Measurements from ENCODE around the gene SLC39A7.
A peak's percentile ranks its signal among the peaks of the same experiment; 100 is the strongest.

The SLC39A7 gene

DNA sequence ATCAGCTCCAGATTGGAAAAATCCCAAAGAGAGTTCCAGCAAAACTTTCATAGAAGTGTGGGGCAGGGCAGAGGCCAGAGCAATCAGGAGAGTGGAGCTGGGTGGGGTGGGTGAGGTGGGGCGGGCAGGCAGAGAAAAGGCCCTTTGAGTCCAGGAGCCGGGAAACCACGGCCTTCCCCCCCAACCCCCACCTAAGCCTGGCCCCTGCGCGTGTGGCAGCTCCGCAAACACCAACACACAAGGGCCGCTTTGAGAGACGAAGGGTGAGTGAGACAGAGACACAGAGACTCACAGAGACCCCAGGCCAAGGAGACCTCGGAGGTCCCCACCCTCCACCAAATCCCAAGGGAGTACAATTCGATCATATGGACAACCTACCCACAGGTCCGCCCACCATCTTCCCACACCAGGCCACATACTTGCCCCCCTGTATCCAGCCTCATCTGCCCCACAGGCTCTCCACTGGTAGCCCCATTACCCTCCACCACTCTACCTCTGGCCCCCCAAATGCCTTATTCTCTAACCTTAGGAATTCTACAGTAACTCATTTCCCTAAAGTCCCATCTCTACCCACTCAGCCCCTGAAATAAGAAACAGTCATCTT is 10.1 kb upstream of the SLC39A7 start:
- DNase-seq = peak; percentile 65

DNA sequence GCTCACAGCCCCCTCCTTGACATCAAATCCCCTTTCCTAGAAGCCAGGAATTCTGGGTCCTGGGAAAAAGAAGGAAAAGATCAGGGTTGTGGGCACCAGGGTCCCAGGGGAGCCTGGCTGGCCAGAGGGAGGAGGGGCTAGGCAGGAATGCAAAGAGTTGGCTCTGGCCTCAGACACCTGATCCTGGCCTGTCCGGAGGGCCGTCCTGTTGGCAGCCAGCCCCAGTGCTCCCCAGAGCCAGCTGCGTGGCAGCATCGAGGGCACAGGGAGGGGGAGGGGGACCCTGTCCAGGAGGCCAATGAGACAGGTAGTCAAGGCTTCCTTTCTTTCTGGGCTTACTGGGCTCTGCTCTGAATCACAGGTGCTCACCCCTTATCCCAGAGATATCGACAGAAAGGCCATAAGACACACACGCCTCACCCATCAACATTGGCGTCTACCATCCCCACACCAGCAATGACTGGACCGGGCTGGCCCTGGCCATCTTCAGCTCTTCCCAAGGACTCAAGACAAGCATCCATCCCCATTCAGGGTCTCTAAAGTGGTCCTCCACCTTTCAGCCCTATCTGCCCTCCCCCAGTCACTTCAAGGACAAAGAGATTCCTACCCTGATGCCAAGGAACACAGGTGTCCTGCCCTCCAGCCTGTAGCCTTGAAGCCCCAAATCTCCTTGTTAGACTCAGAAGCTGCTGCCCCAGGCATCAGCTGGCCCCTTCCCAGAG is 9.1 kb upstream of the SLC39A7 start:
- peak; percentile 72 for DNase-seq

DNA sequence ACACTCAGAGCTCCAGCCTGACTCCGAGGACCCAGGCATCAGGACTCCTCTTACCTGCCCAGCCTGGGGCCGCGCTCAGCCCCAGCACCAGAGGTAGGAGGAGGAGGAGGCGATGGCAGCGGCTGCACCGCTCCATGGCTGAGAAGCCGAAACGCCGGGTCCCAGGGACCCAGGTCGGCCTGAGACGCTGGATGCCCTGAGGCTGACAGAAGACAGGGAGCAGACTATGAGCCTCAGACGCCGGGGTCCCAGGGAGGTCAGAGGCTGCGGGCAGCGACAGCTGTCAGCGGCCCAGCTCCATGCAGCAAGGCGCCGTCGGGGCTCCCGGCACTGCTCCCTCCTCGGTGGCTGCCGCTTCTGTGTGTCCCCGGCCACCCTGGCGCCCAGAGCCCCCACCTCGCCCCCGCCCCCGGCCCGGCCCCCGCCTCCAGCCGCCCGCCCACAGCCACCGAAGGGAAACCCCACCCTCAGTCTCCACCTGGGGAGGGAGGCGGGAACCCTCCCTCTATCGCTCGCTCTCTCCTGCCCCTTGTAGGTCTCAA is 8.5 kb upstream of the SLC39A7 start, which contains the start of gene COL11A2:
Gene COL11A2 (minus strand): TSS at position 363 of the 542 bp plus-strand sequence. CDS start 227 bp downstream, at position 136.
- peak; percentile 63 for DNase-seq

DNA sequence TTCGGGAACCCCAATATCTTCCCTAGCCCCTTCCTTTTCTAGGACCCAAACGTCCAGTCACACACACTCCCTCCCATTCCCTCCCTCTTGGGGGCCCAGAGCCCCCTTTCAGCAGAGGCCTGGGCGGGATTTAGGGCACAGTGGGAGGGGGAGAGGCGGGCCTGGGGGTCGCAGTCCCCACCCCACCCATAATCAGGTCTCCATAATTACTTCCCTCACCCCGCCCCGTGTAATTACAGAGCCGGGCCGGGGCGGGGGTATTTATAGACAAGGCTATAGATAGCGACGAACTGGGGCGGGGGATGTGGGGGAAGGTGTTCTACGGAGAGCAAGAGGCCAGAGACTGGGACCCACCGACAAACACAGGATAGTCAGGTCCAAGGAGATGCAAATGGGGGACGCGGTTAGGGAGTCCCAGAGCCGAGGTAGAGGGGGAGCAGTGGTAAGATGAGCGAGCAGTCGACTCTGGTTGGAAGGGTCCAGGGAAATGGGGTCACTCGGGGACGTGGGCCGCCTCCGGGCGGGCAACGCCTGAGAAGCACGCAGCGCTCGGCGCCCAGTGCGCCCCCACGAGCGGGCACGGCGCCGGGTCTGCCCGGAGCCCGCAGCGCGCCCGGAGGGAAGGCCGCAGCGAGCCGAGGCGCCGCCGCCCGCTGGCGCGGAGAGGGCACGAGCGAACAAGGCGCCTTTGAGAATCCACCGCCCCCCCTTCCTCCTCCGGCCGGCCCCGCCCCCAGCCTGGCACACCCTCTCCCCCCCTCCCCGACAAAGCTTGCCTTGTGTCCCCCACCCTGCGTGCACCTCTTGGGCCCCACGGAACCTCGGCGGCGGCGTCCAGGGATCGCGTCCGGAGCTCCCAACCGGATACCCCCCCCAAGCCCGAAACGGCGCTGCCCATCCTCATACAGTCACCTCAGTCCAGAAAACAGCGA is 7.7 kb upstream of the SLC39A7 start:
- DNase-seq = peak; percentile 72

DNA sequence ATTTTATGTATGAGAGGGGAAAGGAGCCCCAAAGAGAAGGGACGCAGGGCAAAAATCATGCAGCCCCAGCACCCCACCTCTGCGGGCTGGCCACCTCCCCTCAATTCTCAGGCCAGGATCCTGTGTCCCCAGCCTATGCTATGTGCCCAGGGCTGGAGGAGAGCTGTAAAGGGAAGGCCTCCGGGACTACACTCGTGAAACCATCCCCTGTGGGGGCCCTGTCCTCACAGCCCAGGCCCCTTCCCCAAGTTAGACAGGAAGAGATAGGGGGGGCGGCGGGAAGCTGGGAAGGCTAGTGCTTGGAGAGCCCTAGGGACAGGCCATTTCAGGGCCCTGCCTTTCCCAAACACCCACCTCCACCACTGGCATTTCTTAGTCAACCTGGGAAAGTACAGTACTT is 7.0 kb upstream of the SLC39A7 start:
- no peak for DNase-seq

DNA sequence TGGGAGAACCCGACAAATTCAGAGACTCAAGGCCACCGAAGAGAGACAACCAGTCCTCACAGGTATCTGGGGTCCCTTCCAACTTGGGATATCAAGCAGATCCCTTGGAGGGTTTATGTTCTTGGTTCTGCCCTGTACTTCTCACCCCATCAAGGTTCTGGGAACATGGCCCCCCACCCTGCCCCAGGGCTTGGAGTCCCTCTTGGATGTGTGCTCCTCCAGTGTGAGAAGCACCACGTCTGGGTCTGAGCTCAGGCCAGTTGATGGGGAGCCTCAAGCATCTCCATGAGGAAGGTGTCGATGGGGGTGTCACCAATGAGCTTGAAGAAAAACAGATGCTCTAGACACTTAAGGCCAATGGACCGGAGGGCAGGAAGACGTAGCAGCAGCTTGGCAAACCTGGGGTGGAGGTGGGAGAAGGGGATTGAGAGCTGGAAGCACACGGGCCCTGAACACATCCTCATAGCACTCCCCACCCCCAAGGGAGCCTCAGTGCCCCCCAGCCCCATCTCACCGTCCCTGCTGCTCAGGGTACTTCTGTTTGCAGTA is 6.2 kb upstream of the SLC39A7 start:
- no peak for DNase-seq

DNA sequence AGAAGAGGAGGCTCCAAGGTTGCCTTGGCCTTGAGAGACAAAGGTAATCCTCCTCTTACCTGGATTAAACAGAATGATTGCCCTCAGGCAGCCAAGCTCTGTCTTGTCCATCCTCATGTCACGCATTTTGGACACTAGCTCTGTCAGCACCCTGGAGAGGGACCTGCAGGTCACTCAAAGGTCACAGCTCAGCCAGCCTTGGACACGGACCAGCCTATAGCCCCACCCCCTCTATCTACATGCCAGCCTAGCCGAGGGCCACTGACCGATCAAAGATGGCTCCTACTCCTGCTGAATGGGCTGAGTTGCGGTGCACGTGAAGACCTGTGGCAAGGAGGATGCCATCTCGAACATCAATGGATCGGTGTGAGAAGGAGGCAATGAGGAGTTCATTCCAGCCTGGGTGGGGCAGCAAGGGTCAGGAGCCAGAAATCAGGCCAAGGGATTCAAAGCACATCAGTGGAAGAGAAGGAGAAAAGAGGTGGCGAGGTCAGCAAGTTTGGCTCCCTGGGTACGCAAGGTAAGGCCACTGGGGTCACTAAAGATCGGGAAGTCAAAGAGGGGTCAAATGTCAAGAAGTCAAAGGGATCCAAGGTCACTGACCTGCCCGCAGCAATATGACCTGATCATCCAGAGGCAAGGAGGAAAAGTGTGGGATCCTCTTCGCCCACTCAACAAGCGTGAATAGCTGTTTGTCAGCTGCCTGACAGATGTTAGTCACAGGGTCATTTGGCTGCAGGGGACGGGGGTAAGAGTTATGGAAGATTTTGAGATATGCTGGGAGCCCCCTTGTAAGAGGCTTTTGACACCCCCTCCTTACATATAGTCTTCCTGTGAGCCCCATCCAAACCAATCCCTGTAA is 5.1 kb upstream of the SLC39A7 start:
- peak; percentile 20 for DNase-seq

DNA sequence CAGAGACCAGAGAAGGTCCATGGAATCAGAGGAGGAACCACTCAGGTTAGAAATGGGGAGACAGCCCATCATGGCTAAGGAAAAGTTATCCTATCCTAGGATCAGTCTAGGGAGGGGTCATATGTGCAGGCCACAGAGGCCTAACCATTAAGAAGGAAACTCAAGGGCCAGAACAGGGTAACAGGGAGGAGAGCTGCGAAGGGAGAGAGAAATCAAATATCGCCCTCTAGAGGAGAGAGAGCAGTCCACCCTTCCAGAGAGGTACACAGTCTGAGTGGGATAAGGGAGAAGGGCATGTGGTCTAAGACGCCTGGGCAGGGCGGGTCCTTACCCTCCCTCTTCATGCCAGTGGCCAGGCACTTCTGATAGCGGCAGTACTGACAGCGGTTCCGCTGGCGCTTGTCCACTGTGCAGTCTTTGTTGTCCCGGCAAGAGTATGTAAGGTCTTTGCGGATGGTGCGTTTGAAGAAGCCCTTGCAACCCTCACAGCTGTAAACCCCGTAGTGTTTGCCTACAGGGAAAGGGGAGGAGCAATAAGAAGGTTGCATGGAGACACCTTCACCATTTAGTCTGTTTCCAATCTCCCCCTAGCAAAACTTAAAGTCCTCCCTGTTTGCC is 3.1 kb upstream of the SLC39A7 start:
- peak; percentile 40 for DNase-seq

DNA sequence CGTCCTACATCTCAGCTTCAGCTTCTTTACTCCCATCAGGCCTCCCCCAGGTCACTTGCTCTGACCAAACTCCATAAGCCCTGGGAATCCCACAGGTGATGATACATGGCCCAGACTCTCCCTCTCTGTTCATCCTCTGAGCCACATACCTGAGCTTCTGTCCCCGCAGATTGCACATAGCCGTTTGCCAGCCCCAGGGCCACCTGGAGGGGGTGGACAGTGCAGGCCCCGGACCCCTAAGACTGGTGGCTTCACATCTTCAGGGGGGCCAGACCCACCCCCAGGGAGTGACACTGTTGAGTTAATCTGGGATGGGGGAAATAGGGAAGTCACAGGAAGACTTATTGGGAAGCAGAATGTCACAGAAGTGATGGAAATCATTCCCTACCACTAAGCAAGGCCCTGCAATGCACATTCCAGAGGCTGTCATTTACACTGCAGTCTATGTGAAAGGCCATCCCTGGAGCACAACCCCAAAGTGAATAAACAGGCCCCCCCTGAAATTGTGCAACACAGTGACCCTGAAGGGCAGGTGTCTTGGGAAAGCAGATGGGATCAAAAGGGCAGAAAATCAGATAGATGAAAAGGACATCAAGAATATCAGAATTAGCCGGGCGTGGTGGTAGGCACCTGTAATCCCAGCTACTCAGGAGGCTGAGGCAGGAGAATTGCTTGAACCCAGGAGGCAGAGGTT is 2.4 kb upstream of the SLC39A7 start:
- DNase-seq = peak; percentile 12

DNA sequence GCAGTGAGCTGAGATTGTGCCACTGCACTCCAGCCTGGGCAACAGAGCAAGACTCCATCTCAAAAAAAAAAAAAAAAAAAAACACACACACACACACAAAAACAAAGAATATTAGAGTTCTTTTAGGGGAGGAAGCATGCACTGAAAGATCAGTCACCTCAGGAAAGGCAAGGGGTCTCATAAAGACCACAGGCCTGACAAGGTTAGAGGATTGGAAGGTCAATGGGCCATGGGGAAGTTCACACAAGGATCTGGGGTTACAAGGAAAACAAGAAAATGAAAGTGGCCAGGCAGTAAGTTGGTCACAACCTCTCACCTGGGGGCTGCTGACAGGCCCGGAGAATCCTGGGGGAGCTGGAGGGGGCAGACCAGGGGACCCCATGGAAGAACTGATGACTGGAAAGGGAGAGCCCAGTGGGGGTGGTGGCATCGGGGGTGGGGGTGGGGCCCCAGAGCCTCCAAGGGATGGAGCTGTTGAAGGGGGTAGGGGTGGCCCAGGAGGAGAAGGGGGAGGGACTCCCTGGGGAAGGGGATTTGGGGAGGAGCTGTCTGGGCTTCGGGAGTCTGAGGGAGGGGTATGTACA is 1.7 kb upstream of the SLC39A7 start:
- DNase-seq = peak; percentile 19

DNA sequence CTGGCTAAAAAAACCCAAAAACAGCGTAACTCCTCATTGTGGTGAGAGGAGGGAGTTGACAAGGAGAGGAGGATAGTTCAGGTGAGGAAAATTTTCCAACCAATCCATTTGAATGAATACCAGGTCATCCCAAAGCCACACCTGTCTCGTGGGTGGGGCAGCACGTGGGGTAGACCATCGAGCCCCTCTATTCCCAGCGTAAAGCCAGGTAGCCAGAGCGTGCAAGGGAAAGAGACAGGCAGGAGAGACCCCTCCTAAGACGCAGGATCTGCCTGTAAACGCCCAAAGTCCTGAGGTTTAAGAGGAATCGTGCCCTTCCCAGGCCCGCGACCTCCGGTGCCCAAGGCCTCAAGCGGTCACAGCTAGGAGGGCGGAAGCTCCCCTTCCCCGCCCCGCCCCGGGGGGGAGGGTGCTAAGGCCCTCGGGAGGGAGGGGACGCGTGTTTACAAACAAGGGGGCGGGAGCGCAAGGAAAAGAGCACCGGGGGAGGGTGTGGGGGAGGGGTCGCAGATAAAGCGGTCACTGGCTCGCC is 914 bp upstream of the SLC39A7 start:
- DNase-seq = no peak

DNA sequence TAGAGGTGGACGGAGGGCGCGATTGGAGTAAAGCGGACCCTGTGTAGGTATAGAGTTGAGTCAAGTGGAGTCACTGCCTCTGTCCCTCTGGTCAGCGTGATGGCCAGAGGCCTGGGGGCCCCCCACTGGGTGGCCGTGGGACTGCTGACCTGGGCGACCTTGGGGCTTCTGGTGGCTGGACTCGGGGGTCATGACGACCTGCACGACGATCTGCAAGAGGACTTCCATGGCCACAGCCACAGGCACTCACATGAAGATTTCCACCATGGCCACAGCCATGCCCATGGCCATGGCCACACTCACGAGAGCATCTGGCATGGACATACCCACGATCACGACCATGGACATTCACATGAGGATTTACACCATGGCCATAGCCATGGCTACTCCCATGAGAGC is 479 bp downstream of the SLC39A7 start:
- DNase-seq = no peak

DNA sequence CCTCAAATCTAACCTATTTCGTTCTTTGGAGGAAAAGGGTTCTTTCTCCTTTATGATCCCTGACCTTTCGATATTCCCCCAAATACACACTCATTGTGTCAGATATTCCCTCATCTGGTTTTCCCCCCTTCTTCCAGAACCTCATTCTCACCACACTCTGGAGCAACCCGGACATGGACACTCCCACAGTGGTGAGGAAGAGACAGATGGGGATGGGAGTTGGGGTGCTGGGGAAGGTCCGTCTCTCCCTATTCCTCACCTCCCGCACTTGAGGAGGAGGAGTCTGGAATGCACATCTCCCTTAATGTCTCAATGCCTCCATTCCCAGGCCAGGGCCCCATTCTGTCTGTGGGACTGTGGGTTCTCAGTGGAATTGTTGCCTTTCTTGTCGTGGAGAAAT is 1.3 kb downstream of the SLC39A7 start:
- DNase-seq = peak; percentile 16

DNA sequence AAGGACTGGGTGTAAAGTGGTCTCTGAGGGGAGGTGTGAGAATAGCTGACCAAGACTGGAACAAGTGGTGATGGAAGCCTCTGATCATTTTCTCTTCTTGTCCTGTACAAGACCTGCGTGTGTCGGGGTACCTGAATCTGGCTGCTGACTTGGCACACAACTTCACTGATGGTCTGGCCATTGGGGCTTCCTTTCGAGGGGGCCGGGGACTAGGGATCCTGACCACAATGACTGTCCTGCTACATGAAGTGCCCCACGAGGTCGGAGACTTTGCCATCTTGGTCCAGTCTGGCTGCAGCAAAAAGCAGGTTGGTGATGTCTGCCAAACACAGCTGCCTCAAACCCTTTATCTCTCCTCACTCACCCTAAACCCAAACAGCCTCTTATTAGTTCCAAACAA is 2.1 kb downstream of the SLC39A7 start:
- DNase-seq = peak; percentile 15

DNA sequence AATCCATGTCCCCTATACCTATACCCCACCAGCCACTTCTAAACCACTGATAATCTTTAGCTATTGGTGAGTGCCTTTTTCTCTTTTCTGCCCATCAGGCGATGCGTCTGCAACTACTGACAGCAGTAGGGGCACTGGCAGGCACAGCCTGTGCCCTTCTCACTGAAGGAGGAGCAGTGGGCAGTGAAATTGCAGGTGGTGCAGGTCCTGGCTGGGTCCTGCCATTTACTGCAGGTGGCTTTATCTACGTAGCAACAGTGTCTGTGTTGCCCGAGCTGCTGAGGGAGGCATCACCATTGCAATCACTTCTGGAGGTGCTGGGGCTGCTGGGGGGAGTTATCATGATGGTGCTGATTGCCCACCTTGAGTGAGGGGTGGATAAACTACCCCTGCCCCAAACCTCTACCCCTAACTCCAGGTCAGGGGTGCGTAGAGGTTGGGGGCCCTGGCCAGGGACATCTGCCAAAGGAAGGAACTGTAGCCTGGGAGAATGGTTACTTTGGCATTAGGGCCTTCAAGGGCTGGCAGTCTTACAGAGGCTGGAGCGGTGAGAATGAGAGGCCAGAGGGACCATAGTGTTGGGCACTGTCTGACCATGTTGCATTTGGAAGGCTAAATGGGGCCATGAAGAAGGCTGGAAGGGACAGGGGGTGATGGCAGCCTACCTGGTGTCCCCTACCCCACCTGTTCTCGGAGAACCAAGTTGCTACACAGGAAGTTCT is 2.9 kb downstream of the SLC39A7 start:
- peak; percentile 14 for DNase-seq

DNA sequence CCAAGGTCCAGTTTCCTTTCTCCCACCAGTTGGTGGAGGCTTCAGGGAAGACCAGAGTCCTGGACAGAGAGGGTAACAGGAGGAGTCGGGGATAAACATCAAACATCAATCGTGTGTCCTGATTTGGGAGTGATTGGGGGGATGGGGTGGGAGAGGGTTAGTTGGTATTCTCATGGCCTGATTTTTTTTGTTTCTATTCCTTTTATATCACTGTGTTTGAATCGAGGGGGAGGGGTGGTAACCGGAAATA is 3.4 kb downstream of the SLC39A7 start:
- DNase-seq = no peak

DNA sequence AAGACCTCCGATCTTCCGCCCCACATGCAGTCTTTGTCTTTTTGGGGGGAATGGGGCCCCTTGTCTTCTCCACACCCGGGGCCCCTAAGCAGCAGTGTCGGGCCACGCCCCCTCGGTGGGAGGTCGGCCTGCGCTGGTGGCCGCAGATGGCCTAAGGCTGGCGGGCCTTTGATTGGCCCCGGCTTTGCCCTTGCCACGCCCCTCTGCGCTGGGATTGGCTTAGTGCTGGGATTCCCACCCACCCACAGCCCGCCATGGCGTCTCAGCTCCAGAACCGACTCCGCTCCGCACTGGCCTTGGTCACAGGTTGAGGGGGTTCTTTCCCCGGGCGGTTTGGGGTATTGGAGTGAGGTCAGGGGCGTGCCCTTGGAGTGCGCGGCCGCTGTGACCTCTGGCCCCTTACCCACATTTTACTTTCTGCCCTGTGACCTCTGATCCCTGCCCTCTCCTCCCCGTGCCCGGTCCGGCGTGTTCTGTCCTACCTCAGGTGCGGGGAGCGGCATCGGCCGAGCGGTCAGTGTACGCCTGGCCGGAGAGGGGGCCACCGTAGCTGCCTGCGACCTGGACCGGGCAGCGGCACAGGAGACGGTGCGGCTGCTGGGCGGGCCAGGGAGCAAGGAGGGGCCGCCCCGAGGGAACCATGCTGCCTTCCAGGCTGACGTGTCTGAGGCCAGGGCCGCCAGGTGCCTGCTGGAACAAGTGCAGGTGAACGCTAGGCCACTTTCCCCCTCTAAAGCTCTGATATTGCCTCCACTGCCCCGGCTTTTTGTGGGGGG is 3.9 kb downstream of the SLC39A7 start, which contains the start of gene HSD17B8:
Gene HSD17B8 (plus strand): TSS at position 241 of the 776 bp plus-strand sequence. CDS start 14 bp downstream, at position 255.
- peak; percentile 95 for DNase-seq

DNA sequence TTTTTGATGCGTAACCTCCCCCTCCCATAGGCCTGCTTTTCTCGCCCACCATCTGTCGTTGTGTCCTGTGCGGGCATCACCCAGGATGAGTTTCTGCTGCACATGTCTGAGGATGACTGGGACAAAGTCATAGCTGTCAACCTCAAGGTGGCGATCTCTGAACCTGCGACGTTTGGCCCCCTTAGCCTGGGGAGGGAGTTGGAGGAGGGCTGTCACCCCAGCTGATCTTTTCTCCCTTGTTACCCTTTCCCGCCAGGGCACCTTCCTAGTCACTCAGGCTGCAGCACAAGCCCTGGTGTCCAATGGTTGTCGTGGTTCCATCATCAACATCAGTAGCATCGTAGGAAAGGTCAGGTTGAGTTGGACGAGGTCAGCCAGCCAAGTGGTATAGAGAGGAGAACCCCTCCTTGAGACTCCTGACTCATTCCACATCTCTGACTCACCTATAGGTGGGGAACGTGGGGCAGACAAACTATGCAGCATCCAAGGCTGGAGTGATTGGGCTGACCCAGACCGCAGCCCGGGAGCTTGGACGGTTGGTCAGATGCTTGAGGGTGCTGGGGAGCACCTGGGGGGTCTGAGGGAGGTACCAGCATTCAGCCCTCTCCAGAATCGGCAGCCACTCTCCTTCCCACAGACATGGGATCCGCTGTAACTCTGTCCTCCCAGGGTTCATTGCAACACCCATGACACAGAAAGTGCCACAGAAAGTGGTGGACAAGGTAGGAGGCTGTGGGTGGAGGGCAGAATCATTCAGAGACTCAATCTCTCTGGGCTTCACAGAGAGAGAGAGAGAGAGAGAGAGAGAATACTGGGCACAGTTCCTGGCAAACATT is 4.7 kb downstream of the SLC39A7 start:
- peak; percentile 24 for DNase-seq

Measured in right hindlimb (tissue), 1 donor.